Tibial nerve (tissue), 4 donors: ENCODE data around the gene SMG1. TPM values are rescaled to one million over a fixed set of nuclear protein-coding genes. Genes with fewer than 3 reads are reported as not detected.

Experiments used
- DNase-seq, 2 donors: peaks; one replicate each; pipeline ENCODE4 v3.0.0-alpha.2; 2019; ENCODE audit warnings: low spot score in 2 of 2
- H3K27ac ChIP-seq, 4 donors: fragments of 200-600 bp; sonication (generic) in 3 of 4; one replicate each; pipeline ENCODE4 v1.5.1; 2017 to 2019; ENCODE audit warnings: mild to moderate bottlenecking in 1 of 4
- H3K27me3 ChIP-seq, 2 donors: fragments of 200-600 bp; sonication (generic) in 1 of 2; one replicate each; pipeline versions ENCODE4 v1.5.1 to v1.6.0; 2017 to 2019
- H3K36me3 ChIP-seq, 3 donors: fragments of 200-600 bp; sonication (generic); one replicate each; pipeline ENCODE4 v1.5.1; 2018 to 2019
- H3K4me1 ChIP-seq, 4 donors: fragments of 200-600 bp; sonication (generic) in 3 of 4; one replicate each; pipeline ENCODE4 v1.5.1; 2017 to 2019
- H3K4me3 ChIP-seq, 4 donors: fragments of 200-600 bp; sonication (generic) in 3 of 4; one replicate each; pipeline ENCODE4 v1.5.1; 2017 to 2019; ENCODE audit warnings: mild to moderate bottlenecking in 1 of 4, moderate library complexity in 1 of 4
- H3K9me3 ChIP-seq, 4 donors: fragments of 200-600 bp; sonication (generic) in 3 of 4; one replicate each; pipeline ENCODE4 v1.5.1; 2017 to 2019
- EP300 ChIP-seq, 2 donors: sonication (generic); formaldehyde crosslinking; IDR thresholded peaks; one replicate each; pipeline ENCODE4 v1.6.1; 2017; ENCODE audit warnings: antibody characterized with exemption in 2 of 2, mild to moderate bottlenecking in 1 of 2
- POLR2A ChIP-seq, 2 donors: fragments of 450-650 bp; IDR thresholded peaks; one replicate each; pipeline ENCODE4 v1.6.1; 2017; ENCODE audit warnings: antibody characterized with exemption in 2 of 2, mild to moderate bottlenecking in 2 of 2, moderate library complexity in 2 of 2
- WGBS, 2 donors: methylation state at CpG; one replicate each; pipeline ENCODE4 v1.1.5; 2018; 5-methylcytosine and 5-hydroxymethylcytosine counted together
- total RNA-seq, 4 donors: library from RNA; depleted of rRNA; stranded (reverse); fragments of >200 nt; gene quantifications; one replicate each; pipeline ENCODE4 v1.1.0, GENCODE V29; 2016
- TF ChIP-seq, protein P1 (sequence below), 5 experiments: fragments of 200-600 bp in 3 of 5; fragments of 450-650 bp in 2 of 5; sonication (generic) in 3 of 5; IDR thresholded peaks; one replicate each; pipeline ENCODE4 v1.5.1; 2016 to 2019; ENCODE audit warnings: antibody characterized with exemption in 5 of 5, mild to moderate bottlenecking in 3 of 5, moderate library complexity in 2 of 5

The SMG1 gene
- total RNA-seq, 4 donors from 2014 or later, result 83.5 to 101 (median 89.4) TPM

DNA sequence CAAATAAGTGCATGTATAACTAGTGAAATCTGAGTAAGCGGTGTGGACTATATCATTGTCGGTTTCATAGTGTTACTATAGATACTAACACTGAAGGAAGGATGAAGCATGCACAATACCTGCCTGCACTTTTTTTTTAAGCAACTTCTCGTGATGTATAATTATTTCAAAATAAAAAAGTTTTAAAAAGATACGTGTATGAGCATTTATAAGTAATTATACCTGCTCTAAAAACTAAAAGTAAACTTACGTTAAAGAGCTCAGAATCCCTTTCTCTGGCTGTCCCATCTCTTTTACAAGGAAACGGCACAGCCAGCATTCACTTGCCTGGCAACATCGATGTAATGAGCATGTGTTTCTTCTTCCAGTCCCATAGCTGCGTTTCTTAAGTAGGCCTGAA lies 93.6 kb downstream of the SMG1 start:
- 90 to 91% methylated on average over 8 of the region's 8 CpGs for WGBS, 2 donors
- Histone ChIP-seq H3K9me3 (no peaks in the 10 kb centered on the region), H3K36me3 (peaks cover 6 to 99% (median 16%) of the 10 kb centered on the region in 3 donors), H3K27me3 (no peaks in the 10 kb centered on the region), H3K4me1 (no peaks in the 10 kb centered on the region), H3K27ac (no peak overlapping the region), H3K4me3 (no peak overlapping the region)
- TF ChIP-seq, protein P1, sequence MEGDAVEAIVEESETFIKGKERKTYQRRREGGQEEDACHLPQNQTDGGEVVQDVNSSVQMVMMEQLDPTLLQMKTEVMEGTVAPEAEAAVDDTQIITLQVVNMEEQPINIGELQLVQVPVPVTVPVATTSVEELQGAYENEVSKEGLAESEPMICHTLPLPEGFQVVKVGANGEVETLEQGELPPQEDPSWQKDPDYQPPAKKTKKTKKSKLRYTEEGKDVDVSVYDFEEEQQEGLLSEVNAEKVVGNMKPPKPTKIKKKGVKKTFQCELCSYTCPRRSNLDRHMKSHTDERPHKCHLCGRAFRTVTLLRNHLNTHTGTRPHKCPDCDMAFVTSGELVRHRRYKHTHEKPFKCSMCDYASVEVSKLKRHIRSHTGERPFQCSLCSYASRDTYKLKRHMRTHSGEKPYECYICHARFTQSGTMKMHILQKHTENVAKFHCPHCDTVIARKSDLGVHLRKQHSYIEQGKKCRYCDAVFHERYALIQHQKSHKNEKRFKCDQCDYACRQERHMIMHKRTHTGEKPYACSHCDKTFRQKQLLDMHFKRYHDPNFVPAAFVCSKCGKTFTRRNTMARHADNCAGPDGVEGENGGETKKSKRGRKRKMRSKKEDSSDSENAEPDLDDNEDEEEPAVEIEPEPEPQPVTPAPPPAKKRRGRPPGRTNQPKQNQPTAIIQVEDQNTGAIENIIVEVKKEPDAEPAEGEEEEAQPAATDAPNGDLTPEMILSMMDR (IDR thresholded peaks at IDR 0.05), result no peak
- no peak for TF ChIP-seq POLR2A (IDR thresholded peaks at IDR 0.05)
- no peak for TF ChIP-seq EP300 (IDR thresholded peaks at IDR 0.05)
- DNase-seq, result no peak

DNA sequence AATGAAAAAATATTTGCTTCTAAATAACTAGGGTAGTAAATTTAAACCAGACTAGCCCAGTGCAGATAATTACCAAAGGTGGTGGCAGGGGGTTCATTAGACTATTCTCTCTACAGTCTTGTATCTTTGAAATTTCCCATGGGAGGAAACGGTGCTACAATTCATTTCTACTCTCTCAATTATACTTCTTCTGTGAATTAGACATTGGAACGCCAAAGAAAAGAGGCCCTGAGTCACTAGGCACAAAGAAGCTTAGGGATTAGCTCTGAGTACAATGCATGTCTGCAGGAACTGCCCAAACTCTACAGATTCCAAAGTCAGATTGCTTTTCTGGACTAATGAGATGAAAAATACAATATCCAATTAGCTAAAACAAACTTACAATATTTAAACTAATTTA lies 94.2 kb downstream of the SMG1 start:
- Histone ChIP-seq H3K36me3 (peaks cover 7 to 95% (median 13%) of the 10 kb centered on the region in 3 donors), H3K27me3 (no peaks in the 10 kb centered on the region), H3K27ac (no peak overlapping the region), H3K4me1 (no peaks in the 10 kb centered on the region), H3K9me3 (no peaks in the 10 kb centered on the region), H3K4me3 (no peak overlapping the region)
- TF ChIP-seq EP300 (IDR thresholded peaks at IDR 0.05), result no peak
- TF ChIP-seq, protein P1 (IDR thresholded peaks at IDR 0.05), result no peak
- TF ChIP-seq POLR2A (IDR thresholded peaks at IDR 0.05), result no peak
- no peak for DNase-seq
- 67 to 81% methylated on average over 2 of the region's 2 CpGs for WGBS, 2 donors

DNA sequence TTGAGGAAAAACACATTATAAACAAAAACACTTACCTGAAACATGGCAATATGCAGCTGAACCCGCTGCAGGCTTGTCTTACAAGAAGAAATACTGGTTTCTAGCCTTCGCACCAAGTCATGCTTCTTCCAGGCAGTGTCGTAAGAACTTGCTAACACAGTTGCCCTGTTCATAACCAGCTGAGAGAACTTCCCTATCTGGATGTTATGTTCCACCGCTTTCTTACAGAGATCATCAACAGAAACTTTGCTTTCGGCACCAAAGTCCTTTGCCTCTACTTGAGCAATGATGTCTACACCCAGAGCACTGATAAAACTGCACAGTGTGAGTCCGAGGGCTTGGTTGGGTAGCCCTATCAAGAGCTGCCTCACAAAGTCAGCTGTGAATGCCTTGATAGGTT lies 97.0 kb downstream of the SMG1 start:
- Histone ChIP-seq H3K4me1 (no peaks in the 10 kb centered on the region), H3K4me3 (no peak overlapping the region), H3K36me3 (peaks cover 6 to 70% (median 10%) of the 10 kb centered on the region in 3 donors), H3K27me3 (no peaks in the 10 kb centered on the region), H3K27ac (no peak overlapping the region), H3K9me3 (no peaks in the 10 kb centered on the region)
- no peak for TF ChIP-seq POLR2A (IDR thresholded peaks at IDR 0.05)
- TF ChIP-seq, protein P1 (IDR thresholded peaks at IDR 0.05), result no peak
- no peak for TF ChIP-seq EP300 (IDR thresholded peaks at IDR 0.05)
- WGBS, 2 donors, result 93% methylated on average over 6 of the region's 6 CpGs
- no peak for DNase-seq

DNA sequence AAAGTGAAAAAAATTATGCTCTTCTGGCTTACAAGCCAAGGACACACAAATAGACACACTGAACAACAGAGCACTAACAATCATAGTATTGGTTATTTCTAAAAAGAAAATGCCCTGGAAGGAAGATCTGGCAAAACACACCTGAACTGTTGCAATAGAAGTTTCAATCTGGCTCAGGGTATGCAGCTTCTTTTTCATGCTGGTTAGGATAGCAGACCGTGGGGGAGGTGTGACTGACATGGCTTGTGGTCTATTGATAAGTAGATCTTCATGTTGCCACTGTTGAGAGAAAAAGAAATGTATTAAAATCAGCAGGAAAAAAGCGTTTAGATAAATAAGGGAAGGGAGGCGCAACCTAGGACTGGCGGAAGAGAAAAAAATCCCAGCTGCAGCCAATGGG lies 98.3 kb downstream of the SMG1 start:
- Histone ChIP-seq H3K36me3 (peaks cover 6 to 57% (median 10%) of the 10 kb centered on the region in 3 donors), H3K27ac (no peak overlapping the region)

DNA sequence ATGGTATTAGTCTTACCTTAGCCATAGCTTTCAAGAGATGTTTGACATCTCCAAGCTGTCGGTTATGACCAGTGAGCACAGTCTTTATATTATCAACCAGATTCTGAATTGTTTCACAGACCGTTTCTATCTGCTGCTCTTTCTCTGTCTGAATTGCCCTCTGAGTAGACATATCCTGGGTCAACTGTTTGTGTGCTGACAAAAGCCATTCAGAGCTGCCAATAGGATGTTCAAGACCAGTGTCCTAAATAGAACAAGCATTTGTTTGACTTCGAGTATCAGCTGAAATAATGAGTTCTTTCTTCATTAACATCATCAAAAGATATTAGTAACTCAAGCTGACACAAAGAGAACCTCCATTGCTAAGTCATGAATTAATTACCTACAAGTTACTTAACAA lies 109.9 kb downstream of the SMG1 start:
- 45 to 58% methylated on average over 3 of the region's 3 CpGs for whole genome bisulfite sequencing, 2 donors

More for the DNA sequence above, 98.3 kb downstream of the SMG1 start:
- no peak overlapping the region for H3K4me3 ChIP-seq
- no peak for DNase-seq
- WGBS, 2 donors, result 90 to 92% methylated on average over 4 of the region's 4 CpGs
- H3K9me3 ChIP-seq, result no peaks in the 10 kb centered on the region
- no peaks in the 10 kb centered on the region for H3K4me1 ChIP-seq
- no peak for TF ChIP-seq EP300 (IDR thresholded peaks at IDR 0.05)
- TF ChIP-seq POLR2A (IDR thresholded peaks at IDR 0.05), result no peak
- TF ChIP-seq, protein P1 (IDR thresholded peaks at IDR 0.05), result no peak
- no peaks in the 10 kb centered on the region for H3K27me3 ChIP-seq

More for the DNA sequence above, 109.9 kb downstream of the SMG1 start:
- DNase-seq, result no peak
- H3K4me1 ChIP-seq, result no peaks in the 10 kb centered on the region
- H3K4me3 ChIP-seq, result no peak overlapping the region
- H3K27me3 ChIP-seq, result no peaks in the 10 kb centered on the region
- peaks cover 4 to 91% (median 28%) of the 10 kb centered on the region in 3 donors for H3K36me3 ChIP-seq
- H3K9me3 ChIP-seq, result no peaks in the 10 kb centered on the region
- H3K27ac ChIP-seq, result no peak overlapping the region
- TF ChIP-seq EP300 (IDR thresholded peaks at IDR 0.05), result no peak
- no peak for TF ChIP-seq POLR2A (IDR thresholded peaks at IDR 0.05)
- TF ChIP-seq, protein P1 (IDR thresholded peaks at IDR 0.05), result no peak
